Neutrophil (primary cell): ENCODE results near the gene ZNF708.

ENCODE experiments used
- H3K27ac ChIP-seq: fragments of 200-600 bp; sonication (generic); 2 replicates; pipeline ENCODE4 v1.5.1; 2016; ENCODE audit warnings: mild to moderate bottlenecking, moderate library complexity
- H3K27me3 ChIP-seq: fragments of 200-600 bp; sonication (generic); 2 replicates; pipeline ENCODE4 v1.6.0; 2016; ENCODE audit warnings: mild to moderate bottlenecking
- H3K36me3 ChIP-seq: fragments of 200-600 bp; sonication (generic); 2 replicates; pipeline ENCODE4 v1.5.1; 2017
- H3K4me1 ChIP-seq, 2 experiments: fragments of 200-600 bp in 1 of 2; sonication (generic) in 1 of 2; 1 replicate in 1 of 2; 2 replicates in 1 of 2; pipeline versions ENCODE4 v1.5.1 to v1.6.1; 2013 to 2016; ENCODE audit warnings: low read depth in 1 of 2, low read length in 1 of 2, mild to moderate bottlenecking in 1 of 2, moderate library complexity in 1 of 2; ENCODE audit not compliant: control insufficient read depth in 1 of 2, insufficient read depth in 1 of 2
- H3K4me3 ChIP-seq, 2 experiments: fragments of 200-600 bp in 1 of 2; sonication (generic) in 1 of 2; 1 replicate in 1 of 2; 2 replicates in 1 of 2; pipeline ENCODE4 v1.5.1; 2013 to 2016; ENCODE audit warnings: low read depth in 1 of 2, low read length in 1 of 2, mild to moderate bottlenecking in 1 of 2, moderate library complexity in 1 of 2
- H3K9me3 ChIP-seq: fragments of 200-600 bp; sonication (generic); 2 replicates; pipeline ENCODE4 v1.5.1; 2016
- TF ChIP-seq, protein P1 (sequence below): fragments of 200-600 bp; sonication (generic); IDR thresholded peaks from 2 replicates; pipeline ENCODE4 v1.5.1; 2016; ENCODE audit warnings: antibody characterized with exemption

The ZNF708 gene

DNA sequence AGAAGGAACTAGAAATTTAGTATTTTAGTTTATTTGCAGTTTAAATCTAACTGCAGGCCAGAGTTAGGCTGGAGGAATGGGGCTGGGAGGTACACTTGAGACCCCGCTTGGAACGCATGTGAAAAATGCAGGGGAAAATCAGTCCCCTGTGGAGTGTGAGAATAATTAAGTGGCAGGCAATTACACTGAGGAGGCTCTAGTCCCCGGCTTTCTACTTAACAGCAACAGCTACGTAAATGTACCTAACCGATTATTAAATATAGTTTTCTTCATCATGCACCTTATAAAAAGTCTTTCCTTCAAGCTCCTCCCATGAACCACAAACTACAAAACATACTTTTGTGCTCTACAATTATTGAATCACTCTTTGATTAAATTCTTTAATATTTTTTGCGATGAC, 804 bp downstream of the ZNF708 start:
- Histone ChIP-seq H3K4me1 (peaks cover 10 to 12% of the 10 kb centered on the region in 2 experiments), H3K27me3 (no peaks in the 10 kb centered on the region), H3K36me3 (peaks cover 5% of the 10 kb centered on the region), H3K9me3 (peaks cover 3% of the 10 kb centered on the region), H3K4me3 (peak overlapping the region; percentile 70 to 87), H3K27ac (peak overlapping the region; percentile 96)
- TF ChIP-seq, protein P1, sequence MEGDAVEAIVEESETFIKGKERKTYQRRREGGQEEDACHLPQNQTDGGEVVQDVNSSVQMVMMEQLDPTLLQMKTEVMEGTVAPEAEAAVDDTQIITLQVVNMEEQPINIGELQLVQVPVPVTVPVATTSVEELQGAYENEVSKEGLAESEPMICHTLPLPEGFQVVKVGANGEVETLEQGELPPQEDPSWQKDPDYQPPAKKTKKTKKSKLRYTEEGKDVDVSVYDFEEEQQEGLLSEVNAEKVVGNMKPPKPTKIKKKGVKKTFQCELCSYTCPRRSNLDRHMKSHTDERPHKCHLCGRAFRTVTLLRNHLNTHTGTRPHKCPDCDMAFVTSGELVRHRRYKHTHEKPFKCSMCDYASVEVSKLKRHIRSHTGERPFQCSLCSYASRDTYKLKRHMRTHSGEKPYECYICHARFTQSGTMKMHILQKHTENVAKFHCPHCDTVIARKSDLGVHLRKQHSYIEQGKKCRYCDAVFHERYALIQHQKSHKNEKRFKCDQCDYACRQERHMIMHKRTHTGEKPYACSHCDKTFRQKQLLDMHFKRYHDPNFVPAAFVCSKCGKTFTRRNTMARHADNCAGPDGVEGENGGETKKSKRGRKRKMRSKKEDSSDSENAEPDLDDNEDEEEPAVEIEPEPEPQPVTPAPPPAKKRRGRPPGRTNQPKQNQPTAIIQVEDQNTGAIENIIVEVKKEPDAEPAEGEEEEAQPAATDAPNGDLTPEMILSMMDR = no peak

DNA sequence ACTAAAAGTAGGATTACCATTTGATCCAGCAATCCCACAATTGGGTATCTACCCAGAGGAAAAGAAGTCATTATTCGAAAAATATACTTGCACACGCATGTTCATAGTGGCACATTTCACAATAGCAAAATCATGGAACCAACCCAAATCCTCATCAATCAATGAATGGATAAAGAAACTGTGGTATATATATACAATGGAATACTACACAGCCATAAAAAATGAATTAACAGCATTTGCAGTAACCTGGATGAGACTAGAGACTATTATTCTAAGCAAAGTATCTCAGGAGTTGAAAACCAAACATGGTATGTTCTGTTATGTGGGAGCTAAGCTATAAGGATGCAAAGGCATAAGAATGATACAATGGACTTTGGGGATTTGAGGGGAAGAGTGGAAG, 3.0 kb downstream of the ZNF708 start:
- no peak overlapping the region for H3K27ac ChIP-seq
- no peak overlapping the region for H3K4me3 ChIP-seq
- H3K36me3 ChIP-seq = peaks cover 5% of the 10 kb centered on the region
- H3K4me1 ChIP-seq = peaks cover 10 to 12% of the 10 kb centered on the region in 2 experiments
- no peaks in the 10 kb centered on the region for H3K9me3 ChIP-seq
- TF ChIP-seq, protein P1 = no peak
- no peaks in the 10 kb centered on the region for H3K27me3 ChIP-seq

DNA sequence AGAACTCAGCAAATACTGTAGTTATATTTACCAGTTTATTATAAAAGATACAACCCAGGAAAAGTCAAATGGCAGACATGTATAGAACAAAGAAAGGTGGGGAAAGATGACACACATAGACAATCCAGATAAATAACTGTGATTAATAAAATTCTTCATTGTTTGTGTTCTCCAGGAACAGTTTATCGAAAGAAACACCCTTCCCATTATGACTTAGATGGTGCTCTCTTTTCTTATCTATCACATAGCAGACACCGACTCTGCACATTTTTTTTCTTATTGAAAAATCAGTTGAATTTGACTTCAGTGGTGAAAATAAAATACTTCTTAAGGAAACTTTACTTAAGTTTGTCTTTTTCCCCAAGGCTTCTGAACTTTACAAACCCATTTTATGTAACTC, 6.2 kb downstream of the ZNF708 start:
- Histone ChIP-seq H3K36me3 (peaks cover 5% of the 10 kb centered on the region), H3K27me3 (no peaks in the 10 kb centered on the region), H3K4me3 (no peak overlapping the region), H3K4me1 (peaks cover 0 to 4% of the 10 kb centered on the region in 2 experiments), H3K9me3 (no peaks in the 10 kb centered on the region), H3K27ac (no peak overlapping the region)
- TF ChIP-seq, protein P1 = no peak

DNA sequence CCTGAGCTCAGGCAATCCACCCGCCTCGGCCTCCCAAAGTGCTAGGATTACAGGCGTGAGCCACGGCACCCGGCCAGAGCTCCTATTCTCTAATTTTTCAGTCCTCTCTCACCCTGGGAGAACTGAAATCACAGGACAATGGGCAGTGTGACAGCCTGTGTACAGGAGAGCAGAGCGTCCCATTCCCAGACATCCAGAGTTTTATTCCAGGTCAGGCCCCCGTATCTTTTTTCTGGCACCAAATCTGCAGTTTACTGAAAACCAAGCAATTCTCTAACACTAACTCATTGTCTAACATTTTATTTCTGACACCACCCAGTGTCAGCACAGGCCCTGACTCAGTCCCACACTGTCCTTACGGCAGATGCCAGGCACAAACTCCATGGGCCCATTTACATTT, 6.7 kb downstream of the ZNF708 start:
- no peaks in the 10 kb centered on the region for H3K9me3 ChIP-seq
- no peaks in the 10 kb centered on the region for H3K4me1 ChIP-seq
- no peak overlapping the region for H3K4me3 ChIP-seq
- H3K27me3 ChIP-seq = no peaks in the 10 kb centered on the region
- H3K36me3 ChIP-seq = peaks cover 5% of the 10 kb centered on the region
- TF ChIP-seq, protein P1 = no peak
- no peak overlapping the region for H3K27ac ChIP-seq

DNA sequence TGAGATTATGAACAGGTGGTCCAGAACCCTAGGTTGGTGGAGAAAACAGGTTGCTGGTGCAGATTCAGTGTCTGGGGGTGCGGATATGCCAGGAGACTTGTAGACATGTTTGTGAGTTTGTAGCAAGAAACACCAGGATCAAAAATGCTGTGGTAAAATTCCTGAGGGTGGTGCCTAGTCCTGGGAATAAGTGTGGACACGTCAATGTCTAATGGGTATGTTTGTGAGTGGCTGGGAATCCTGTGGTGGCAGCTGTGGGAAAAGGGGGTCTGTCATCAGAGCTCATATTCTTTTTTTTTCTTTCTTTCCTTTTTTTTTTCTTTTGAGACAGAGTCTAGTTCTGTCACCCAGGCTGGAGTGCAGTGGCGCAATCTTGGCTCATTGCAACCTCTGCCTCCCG, 7.2 kb downstream of the ZNF708 start:
- Histone ChIP-seq H3K27me3 (no peaks in the 10 kb centered on the region), H3K27ac (no peak overlapping the region), H3K4me3 (no peak overlapping the region), H3K9me3 (no peaks in the 10 kb centered on the region), H3K4me1 (no peaks in the 10 kb centered on the region), H3K36me3 (peaks cover 5% of the 10 kb centered on the region)
- TF ChIP-seq, protein P1 = no peak

DNA sequence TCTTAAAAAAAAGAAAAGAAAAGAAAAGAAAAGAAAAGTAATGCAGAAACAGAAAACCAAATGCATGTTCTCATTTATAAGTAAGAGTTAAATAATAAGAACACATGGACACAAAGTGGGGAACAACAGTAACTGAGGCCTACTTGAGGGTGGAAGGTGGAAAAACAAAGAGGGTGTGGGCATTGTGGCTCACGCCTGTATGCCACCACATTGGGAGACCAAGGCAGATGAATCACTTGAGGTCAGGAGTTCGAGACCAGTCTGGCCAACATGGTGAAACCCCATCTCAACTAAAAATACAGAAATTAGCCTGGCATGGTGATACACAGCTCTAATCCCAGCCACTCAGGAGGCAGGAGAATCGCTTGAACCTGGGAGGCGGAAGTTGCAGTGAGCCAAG, 8.1 kb downstream of the ZNF708 start:
- Histone ChIP-seq H3K4me3 (no peak overlapping the region), H3K27ac (peak overlapping the region; percentile 41), H3K36me3 (peaks cover under 1% of the 10 kb centered on the region), H3K27me3 (no peaks in the 10 kb centered on the region), H3K9me3 (no peaks in the 10 kb centered on the region), H3K4me1 (peaks cover under 1 to 3% of the 10 kb centered on the region in 2 experiments)
- TF ChIP-seq, protein P1 = no peak
